Suprapubic skin (tissue), 4 donors: ENCODE results near the gene UBE4B. TPM values are rescaled to one million over a fixed set of nuclear protein-coding genes. Genes with fewer than 3 reads are reported as not detected.

Experiments used
- DNase-seq, 2 donors: peaks; one replicate each; pipeline ENCODE4 v3.0.0-alpha.2; 2019; ENCODE audit warnings: low spot score in 2 of 2
- H3K27ac ChIP-seq: fragments of 200-600 bp; sonication (generic); one replicate; pipeline ENCODE4 v1.5.1; 2019
- H3K27me3 ChIP-seq: fragments of 200-600 bp; sonication (generic); one replicate; pipeline ENCODE4 v1.5.1; 2019
- H3K36me3 ChIP-seq: fragments of 200-600 bp; sonication (generic); one replicate; pipeline ENCODE4 v1.5.1; 2019
- H3K4me1 ChIP-seq: fragments of 200-600 bp; sonication (generic); one replicate; pipeline ENCODE4 v1.5.1; 2019
- H3K4me3 ChIP-seq: fragments of 200-600 bp; sonication (generic); one replicate; pipeline ENCODE4 v1.5.1; 2019; ENCODE audit warnings: mild to moderate bottlenecking
- H3K9me3 ChIP-seq: fragments of 200-600 bp; sonication (generic); one replicate; pipeline ENCODE4 v1.5.1; 2019
- CTCF ChIP-seq, 2 donors: fragments of 200-600 bp in 1 of 2; fragments of 450-650 bp in 1 of 2; sonication (generic) in 1 of 2; IDR thresholded peaks; one replicate each; pipeline ENCODE4 v1.5.1; 2016 to 2019; ENCODE audit warnings: antibody characterized with exemption in 2 of 2, mild to moderate bottlenecking in 1 of 2, moderate library complexity in 1 of 2
- EP300 ChIP-seq: sonication (generic); formaldehyde crosslinking; IDR thresholded peaks from one replicate; pipeline ENCODE4 v1.6.1; 2017; ENCODE audit warnings: antibody characterized with exemption
- POLR2A ChIP-seq, 2 donors: fragments of 450-650 bp; IDR thresholded peaks; one replicate each; pipeline ENCODE4 v1.6.1; 2017; ENCODE audit warnings: antibody characterized with exemption in 2 of 2, mild to moderate bottlenecking in 2 of 2, moderate library complexity in 2 of 2
- POLR2AphosphoS5 ChIP-seq, 3 donors: sonication (generic); formaldehyde crosslinking; IDR thresholded peaks; one replicate each; pipeline ENCODE4 v1.6.1; 2017; ENCODE audit warnings: antibody characterized with exemption in 3 of 3
- WGBS: methylation state at CpG from one replicate; pipeline ENCODE4 v1.1.5; 2018; 5-methylcytosine and 5-hydroxymethylcytosine counted together
- total RNA-seq, 4 donors: library from RNA; depleted of rRNA; stranded (reverse); fragments of >200 nt; gene quantifications; one replicate each; pipeline ENCODE4 v1.1.0, GENCODE V29; 2016

UBE4B gene
- total RNA-seq, 4 donors from 2014 or later = 65.6 to 145 (median 96.5) TPM

- 94% methylated on average over 4 of the region's 4 CpGs for WGBS
- Histone ChIP-seq H3K4me3 (no peak overlapping the region), H3K27ac (no peak overlapping the region), H3K4me1 (peaks cover 39% of the 10 kb centered on the region), H3K9me3 (no peaks in the 10 kb centered on the region), H3K36me3 (peaks cover 25% of the 10 kb centered on the region), H3K27me3 (no peaks in the 10 kb centered on the region)
- DNase-seq = no peak
- TF ChIP-seq POLR2AphosphoS5 (IDR thresholded peaks at IDR 0.05) (no peak), EP300 (no peak)
These were observed 10.0 kb downstream of the UBE4B start for GRCh38 chr1:10042746-10043145.

- Histone ChIP-seq H3K4me3 (no peak overlapping the region), H3K4me1 (peaks cover 39% of the 10 kb centered on the region), H3K27ac (peak overlapping the region; percentile 39), H3K9me3 (no peaks in the 10 kb centered on the region), H3K36me3 (peaks cover 9% of the 10 kb centered on the region), H3K27me3 (no peaks in the 10 kb centered on the region)
- TF ChIP-seq EP300 (no peak), POLR2A (IDR thresholded peaks at IDR 0.05) (no peak), POLR2AphosphoS5 (IDR thresholded peaks at IDR 0.05) (no peak), CTCF (IDR thresholded peaks at IDR 0.05) (no peak)
- DNase-seq = no peak
- 62% methylated on average over 8 of the region's 8 CpGs for WGBS
These were observed 13.0 kb downstream of the UBE4B start for GRCh38 chr1:10045480-10046355.

GRCh38 chr1:10046356-10047085, 13.8 kb downstream of the UBE4B start:
- no peak for DNase-seq
- no peaks in the 10 kb centered on the region for H3K9me3 ChIP-seq
- peak overlapping the region; percentile 39 for H3K27ac ChIP-seq
- H3K4me1 ChIP-seq = peaks cover 39% of the 10 kb centered on the region
- 51% methylated on average over 8 of the region's 8 CpGs for WGBS
- H3K4me3 ChIP-seq = no peak overlapping the region
- peaks cover 6% of the 10 kb centered on the region for H3K36me3 ChIP-seq
- TF ChIP-seq POLR2AphosphoS5 (IDR thresholded peaks at IDR 0.05) (no peak), CTCF (IDR thresholded peaks at IDR 0.05) (no peak), EP300 (no peak), POLR2A (IDR thresholded peaks at IDR 0.05) (no peak)
- no peaks in the 10 kb centered on the region for H3K27me3 ChIP-seq

GRCh38 chr1:10048601-10049000, 15.8 kb downstream of the UBE4B start:
- Histone ChIP-seq H3K4me1 (peaks cover 40% of the 10 kb centered on the region), H3K9me3 (no peaks in the 10 kb centered on the region), H3K27ac (no peak overlapping the region), H3K27me3 (no peaks in the 10 kb centered on the region), H3K4me3 (no peak overlapping the region), H3K36me3 (no peaks in the 10 kb centered on the region)
- no peak for TF ChIP-seq CTCF (IDR thresholded peaks at IDR 0.05)
- TF ChIP-seq POLR2AphosphoS5 (IDR thresholded peaks at IDR 0.05) = no peak
- TF ChIP-seq POLR2A (IDR thresholded peaks at IDR 0.05) = no peak
- TF ChIP-seq EP300 = no peak
- WGBS = 91% methylated on average over 3 of the region's 3 CpGs
- DNase-seq = no peak

GRCh38 chr1:10050611-10051010, 17.9 kb downstream of the UBE4B start:
- H3K27ac ChIP-seq = no peak overlapping the region
- H3K4me3 ChIP-seq = no peak overlapping the region
- H3K27me3 ChIP-seq = no peaks in the 10 kb centered on the region
- no peaks in the 10 kb centered on the region for H3K9me3 ChIP-seq
- no peaks in the 10 kb centered on the region for H3K36me3 ChIP-seq
- peaks cover 29% of the 10 kb centered on the region for H3K4me1 ChIP-seq
- TF ChIP-seq POLR2A (IDR thresholded peaks at IDR 0.05) = no peak
- TF ChIP-seq CTCF (IDR thresholded peaks at IDR 0.05) = no peak
- no peak for TF ChIP-seq EP300
- TF ChIP-seq POLR2AphosphoS5 (IDR thresholded peaks at IDR 0.05) = no peak
- WGBS = 45% methylated on average over 3 of the region's 3 CpGs
- no peak for DNase-seq
